PC-3 (cell line): Measurements from ENCODE around the gene SSNA1. TPM values are rescaled to one million over a fixed set of nuclear protein-coding genes. Genes with fewer than 3 reads are reported as not detected.

ENCODE experiments used
- ATAC-seq: fragments of 200-7000 bp; cut with Tn5 transposase; 2 replicates; pipeline ENCODE4 v1.9.1; 2020; ENCODE audit warnings: mild to moderate bottlenecking, moderate library complexity
- BruUV-seq: library from RNA; stranded (reverse); fragments of 400-500 nt; replicated peaks from 2 replicates; lab custom pipeline; 2021; lab: Mats Ljungman, UMichigan
- CTCF ChIA-PET: fragments of 300-600 bp; sonication (Branson Sonifier 250); formaldehyde crosslinking; loops from one replicate; lab custom pipeline; 2022; ENCODE audit warnings: antibody characterized with exemption; lab: Charles Lee
- POLR2A ChIA-PET: fragments of 300-600 bp; sonication (Branson Sonifier 250); formaldehyde crosslinking; loops from one replicate; lab custom pipeline; 2022; ENCODE audit warnings: antibody characterized with exemption; ENCODE audit not compliant: unreplicated experiment; lab: Charles Lee
- DNase-seq: peaks from one replicate; pipeline ENCODE4 v3.0.0-alpha.2; 2015
- H2AFZ ChIP-seq: fragments of 300-600 bp; sonication (generic); 2 replicates; pipeline ENCODE4 v1.6.0; 2016; ENCODE audit warnings: antibody characterized with exemption, low read length
- H3F3A ChIP-seq: fragments of 300-600 bp; sonication (generic); one replicate; pipeline ENCODE4 v1.6.0; 2017; ENCODE audit warnings: antibody characterized with exemption, low read length, control low read depth, mild to moderate bottlenecking; ENCODE audit not compliant: unreplicated experiment
- H3K27ac ChIP-seq: fragments of 300-600 bp; sonication (generic); 2 replicates; pipeline ENCODE4 v1.5.1; 2016; ENCODE audit warnings: mild to moderate bottlenecking, low read length
- H3K27me3 ChIP-seq: fragments of 300-600 bp; sonication (generic); 2 replicates; pipeline ENCODE4 v1.6.1; 2016; ENCODE audit warnings: low read length, mixed read lengths
- H3K36me3 ChIP-seq: fragments of 300-600 bp; sonication (generic); 2 replicates; pipeline ENCODE4 v1.6.1; 2016; ENCODE audit warnings: low read depth, mixed run types, low read length, mixed read lengths
- H3K4me1 ChIP-seq: fragments of 300-600 bp; sonication (generic); 2 replicates; pipeline ENCODE4 v1.5.1; 2016; ENCODE audit warnings: low read length; ENCODE audit not compliant: insufficient read depth
- H3K4me2 ChIP-seq: fragments of 300-600 bp; sonication (generic); 2 replicates; pipeline ENCODE4 v1.6.0; 2016; ENCODE audit warnings: low read length
- H3K4me3 ChIP-seq: fragments of 300-600 bp; sonication (generic); 2 replicates; pipeline ENCODE4 v1.5.1; 2016; ENCODE audit warnings: mild to moderate bottlenecking, low read length, mixed read lengths
- H3K79me2 ChIP-seq: fragments of 300-600 bp; sonication (generic); 2 replicates; pipeline ENCODE4 v1.6.1; 2017; ENCODE audit warnings: low read length, mixed read lengths
- H3K9ac ChIP-seq: fragments of 300-600 bp; sonication (generic); 2 replicates; pipeline ENCODE4 v1.6.0; 2016; ENCODE audit warnings: mild to moderate bottlenecking, low read length
- H3K9me2 ChIP-seq: fragments of 300-600 bp; sonication (generic); replicated peaks from 2 replicates; pipeline ENCODE4 v1.6.1; 2016; ENCODE audit warnings: mixed run types, low read length, mixed read lengths
- H3K9me3 ChIP-seq: fragments of 300-600 bp; sonication (generic); 2 replicates; pipeline ENCODE4 v1.6.1; 2016; ENCODE audit warnings: low read length, mixed read lengths
- H4K20me1 ChIP-seq: fragments of 300-600 bp; sonication (generic); 2 replicates; pipeline ENCODE4 v1.6.1; 2016; ENCODE audit warnings: low read length, mixed read lengths
- CTCF ChIP-seq: fragments of 300-600 bp; sonication (generic); conservative IDR thresholded peaks from 2 replicates; pipeline ENCODE4 v1.5.1; 2017; ENCODE audit warnings: antibody characterized with exemption, low read depth, mild to moderate bottlenecking, low read length
- EZH2 ChIP-seq: fragments of 300-600 bp; sonication (generic); IDR thresholded peaks from one replicate; pipeline ENCODE4 v1.6.1; 2017; ENCODE audit warnings: antibody characterized with exemption, mild to moderate bottlenecking, low read length; ENCODE audit not compliant: unreplicated experiment
- EZH2phosphoT487 ChIP-seq: fragments of 300-600 bp; sonication (generic); IDR thresholded peaks from 2 replicates; pipeline ENCODE4 v1.6.1; 2018; ENCODE audit warnings: mild to moderate bottlenecking, antibody characterized with exemption, low read length, borderline replicate concordance
- intact Hi-C: fragments of 100-400 bp; cut with micrococcal nuclease; formaldehyde crosslinking; loops from 2 replicates; pipeline ENCODE4 v1.9.0; 2023
- total RNA-seq: library from RNA; depleted of rRNA; stranded (reverse); fragments of >200 nt; gene quantifications from 2 replicates; pipeline ENCODE4 v1.2.3, GENCODE V29; 2014

Gene SSNA1
- total RNA-seq, 1 experiment from 2014 or later, result 123 TPM

- ChIA-PET POLR2A (interaction anchor here (0.6 to 1.2 kb wide), 3 partner anchors 10 to 14 kb away, joined by 3 to 4 read pairs (median 4); partner anchors contain the start of gene TUBB4B), CTCF (interaction anchor here (0.6 to 1.1 kb wide), 5 partner anchors 9 to 638 kb away, joined by 3 to 5 read pairs (median 3); partner anchors contain the start of genes ANAPC2 and SSNA1)
- peak within 1 kb of the TSS; percentile 83 for H3K9ac ChIP-seq
- H3K79me2 ChIP-seq, result peaks cover 19% of the 10 kb centered on the region
- no peaks in the 10 kb centered on the region for H3K9me2 ChIP-seq
- H3K27me3 ChIP-seq, result no peaks in the 10 kb centered on the region
- BruUV-seq, result no TSS peak
- H4K20me1 ChIP-seq, result no peaks in the 10 kb centered on the region
- H3F3A ChIP-seq, result peaks cover 2% of the 10 kb centered on the region
- H3K27ac ChIP-seq, result peak within 1 kb of the TSS; percentile 99
- H3K4me3 ChIP-seq, result peak within 1 kb of the TSS; percentile 59
- H3K36me3 ChIP-seq, result no peaks in the 10 kb centered on the region
- peak; percentile 87 for DNase-seq
- H3K4me1 ChIP-seq, result peaks cover 40% of the 10 kb centered on the region
- peak; percentile 50 for ATAC-seq
- intact Hi-C loops, result loop anchor here (5.0 kb wide), 2 partner anchors 40 to 110 kb away; partner anchors contain the start of genes ANAPC2 and SSNA1
- no peaks in the 10 kb centered on the region for H3K9me3 ChIP-seq
- TF ChIP-seq EZH2phosphoT487, result peak; percentile 93
- TF ChIP-seq CTCF, result peak; percentile 84
- no peak for TF ChIP-seq EZH2
- peak within 1 kb of the TSS; percentile 88 for H3K4me2 ChIP-seq
- 0 out of 2 replicates have a peak within 1 kb of the TSS, but pooled peaks have one; percentile 42 for H2AFZ ChIP-seq
Measured at GRCh38 chr9:137227054-137227852, 38.8 kb downstream of the SSNA1 start, which contains the start of gene RNF224. Gene RNF224, plus strand, starts transcription at chr9:137227502. Its CDS starts 834 bp downstream, at chr9:137228336.

GRCh38 chr9:137227853-137228505, 39.5 kb downstream of the SSNA1 start:
- DNase-seq (no peak), ATAC-seq (no peak)
- POLR2A ChIA-PET, result interaction anchor here (1.1 kb wide), 1 partner anchor 13 kb away, joined by 4 read pairs; the partner anchor contains the start of gene TUBB4B
- H3K9me2 ChIP-seq, result no peaks in the 10 kb centered on the region
- intact Hi-C loops, result loop anchor here (5.0 kb wide), 2 partner anchors 41 to 111 kb away; partner anchors contain the start of genes ANAPC2 and SSNA1
- peak overlapping the region; percentile 88 for H3K4me2 ChIP-seq
- no peaks in the 10 kb centered on the region for H4K20me1 ChIP-seq
- CTCF ChIA-PET, result interaction anchor here (1.0 to 1.1 kb wide), 3 partner anchors 9 to 71 kb away, joined by 3 to 4 read pairs (median 3); no protein-coding TSS in a partner anchor
- no peaks in the 10 kb centered on the region for H3K9me3 ChIP-seq
- H2AFZ ChIP-seq, result no peak overlapping the region
- H3K4me1 ChIP-seq, result peaks cover 40% of the 10 kb centered on the region
- BruUV-seq, result no TSS peak
- H3K36me3 ChIP-seq, result no peaks in the 10 kb centered on the region
- H3F3A ChIP-seq, result peaks cover 2% of the 10 kb centered on the region
- H3K79me2 ChIP-seq, result peaks cover 19% of the 10 kb centered on the region
- no peak overlapping the region; the same call in 1 of the 2 replicates for H3K9ac ChIP-seq
- H3K4me3 ChIP-seq, result no peak overlapping the region
- H3K27ac ChIP-seq, result peak overlapping the region; percentile 99
- no peaks in the 10 kb centered on the region for H3K27me3 ChIP-seq
- TF ChIP-seq EZH2phosphoT487, result no peak
- no peak for TF ChIP-seq CTCF
- no peak for TF ChIP-seq EZH2
